ENCODE measurements around the gene LCN9. TPM values are rescaled to one million over a fixed set of nuclear protein-coding genes. Genes with fewer than 3 reads are reported as not detected.
A peak's percentile ranks its signal among the peaks of the same experiment; 100 is the strongest.

The LCN9 gene
- polyA plus RNA-seq, 1 donor: not detected

- DNase-seq: no peak
Measured at GRCh38 chr9:135698767-135699166, 35.7 kb downstream of the LCN9 start.

DNA sequence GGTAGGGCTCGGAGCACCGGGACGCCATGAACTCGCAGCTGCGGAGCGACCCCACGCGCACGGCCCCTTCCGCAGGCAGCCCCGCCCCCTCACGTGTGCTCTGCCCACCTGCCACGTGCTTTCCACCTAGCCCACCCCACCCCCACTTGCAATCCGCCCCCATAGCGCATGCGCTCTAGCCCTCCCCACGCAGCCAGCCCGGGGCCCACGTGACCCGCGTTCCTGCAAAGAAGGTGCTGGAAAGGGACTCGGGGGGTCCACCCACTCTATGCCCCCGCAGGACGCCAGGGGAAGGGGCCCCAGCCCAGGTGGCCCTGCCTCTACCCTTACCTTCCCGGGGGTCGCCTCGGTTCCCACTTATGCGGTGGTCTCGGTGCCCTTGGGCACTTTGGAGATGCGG, 36.3 kb downstream of the LCN9 start, which contains the start of gene SOHLH1:
Gene SOHLH1, minus strand, starts transcription at position 42 of the 400 bp plus-strand sequence. Its CDS starts 14 bp downstream, at position 28.
- DNase-seq: no peak

DNA sequence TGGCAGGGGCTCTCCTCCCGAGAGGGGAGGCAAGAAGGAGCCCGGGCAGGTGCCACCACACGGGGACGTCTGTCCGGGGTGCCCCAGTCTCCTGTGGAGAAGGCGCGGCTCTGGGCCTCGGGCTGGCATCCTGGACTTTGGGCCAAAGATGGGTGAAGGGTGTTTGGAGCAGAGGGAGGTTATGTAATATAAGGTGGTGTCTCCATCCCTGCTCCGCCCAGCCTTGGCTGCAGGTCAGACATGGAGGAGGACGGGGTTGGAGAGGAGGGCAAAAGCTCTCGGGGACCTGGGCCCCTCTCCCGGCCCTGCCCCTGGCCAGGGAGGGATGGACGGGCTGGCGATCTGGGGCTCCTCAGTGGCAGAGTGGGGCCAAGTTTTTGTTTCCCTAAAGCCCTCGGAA, 37.4 kb downstream of the LCN9 start:
- DNase-seq: no peak

GRCh38 chr9:135701067-135701958, 38.2 kb downstream of the LCN9 start:
- no peak for DNase-seq

DNA sequence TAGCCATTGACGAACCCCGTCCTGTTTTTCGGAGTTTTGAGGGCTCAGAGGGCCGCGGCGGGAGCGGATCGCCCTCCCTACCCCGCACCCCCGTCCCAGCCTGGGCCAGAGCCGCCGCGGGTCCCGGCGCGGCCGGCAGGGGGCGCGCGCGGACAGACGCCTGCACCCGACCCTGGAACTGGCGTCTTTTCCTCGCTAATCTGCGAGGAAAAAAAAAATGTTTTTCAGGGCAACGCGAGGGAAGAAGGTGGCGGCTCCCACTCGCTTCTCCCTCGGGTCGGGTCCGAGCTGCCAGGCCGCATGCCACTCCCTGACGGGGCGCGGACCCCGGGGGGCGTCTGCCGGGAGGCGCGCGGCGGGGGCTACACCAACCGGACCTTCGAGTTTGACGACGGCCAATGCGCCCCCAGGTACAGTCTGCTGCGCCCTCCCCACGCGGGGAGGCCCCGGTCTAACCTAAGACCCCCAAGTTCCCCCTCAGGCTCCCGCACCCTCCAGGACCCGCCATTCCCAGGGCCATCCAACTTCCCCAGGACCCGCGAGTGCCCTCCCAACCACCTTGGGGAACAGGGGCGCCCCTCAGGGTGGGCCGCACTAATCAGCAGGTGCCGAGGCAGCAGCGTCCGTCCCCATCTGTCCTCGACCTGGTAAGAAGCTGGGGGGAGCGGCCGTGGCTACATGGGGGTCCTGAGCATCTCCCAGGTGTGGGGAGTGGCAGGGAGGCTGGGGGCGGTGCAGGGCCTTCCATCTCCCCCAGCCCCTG, 39.0 kb downstream of the LCN9 start, which contains the start of gene KCNT1:
Gene KCNT1, plus strand, starts transcription at position 227 of the 763 bp plus-strand sequence. Its CDS starts 74 bp downstream, at position 301.
- peak; percentile 58 for DNase-seq

DNA sequence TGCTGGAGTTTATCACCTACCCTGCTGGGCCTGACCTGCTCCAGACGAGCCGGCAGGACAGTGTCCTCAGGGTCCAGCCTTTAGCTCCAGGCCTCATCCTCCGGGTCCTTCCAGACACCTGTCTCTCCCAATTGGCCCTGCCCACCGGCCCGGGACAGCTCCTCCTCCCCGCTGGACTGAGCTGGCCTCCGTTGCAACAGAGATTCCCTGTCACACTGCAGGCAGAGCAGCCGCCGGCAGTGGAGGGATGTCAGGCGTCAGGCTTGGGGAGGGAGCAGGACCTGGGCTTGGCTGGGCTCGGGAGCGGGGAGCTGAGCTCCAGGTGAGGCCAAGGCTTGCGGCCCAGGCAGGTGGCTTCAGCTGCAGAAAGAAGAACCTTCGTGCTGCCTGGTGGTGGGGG, 40.6 kb downstream of the LCN9 start:
- DNase-seq: no peak

DNA sequence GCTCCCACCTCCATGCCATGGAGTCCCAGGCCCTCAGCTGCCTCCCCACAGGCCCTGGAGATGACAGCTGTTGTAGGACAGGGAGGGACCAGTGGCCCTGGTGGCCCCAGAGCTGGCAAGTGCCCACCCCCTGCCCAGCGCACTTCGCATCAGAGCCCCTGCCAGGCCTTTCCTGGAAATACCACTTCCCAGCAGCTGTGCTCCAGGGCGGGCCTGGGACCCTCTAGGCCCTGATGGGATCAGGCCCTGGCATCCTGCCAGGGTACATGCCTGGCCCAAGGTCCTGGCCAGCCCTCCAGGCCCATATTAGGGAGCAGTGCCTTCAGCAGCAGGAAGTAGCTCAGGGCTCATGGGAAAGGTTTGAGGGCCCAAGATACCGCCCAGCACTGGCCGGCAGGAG, 41.4 kb downstream of the LCN9 start:
- no peak for DNase-seq

DNA sequence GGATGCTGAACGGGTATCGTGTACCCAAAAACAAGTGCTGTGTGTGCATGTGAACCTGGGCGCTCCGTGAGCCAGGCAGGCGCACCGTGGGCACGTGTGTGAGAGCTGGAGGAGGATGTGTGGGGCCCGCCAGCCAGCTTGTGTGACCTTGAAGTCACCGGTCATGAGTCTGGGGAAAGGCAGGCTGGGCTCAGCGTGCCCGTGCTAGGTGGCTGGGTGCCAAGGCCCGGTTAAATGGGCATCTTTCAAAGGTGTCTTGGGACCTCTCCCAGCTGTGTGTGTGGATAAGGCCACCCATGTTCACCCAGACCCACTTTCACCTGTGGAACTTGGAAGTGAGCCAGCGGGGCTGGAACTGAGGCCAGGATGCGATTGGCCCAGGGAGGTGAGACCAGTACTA, 42.3 kb downstream of the LCN9 start:
- no peak for DNase-seq

GRCh38 chr9:135706288-135706687, 43.2 kb downstream of the LCN9 start:
- no peak for DNase-seq

DNA sequence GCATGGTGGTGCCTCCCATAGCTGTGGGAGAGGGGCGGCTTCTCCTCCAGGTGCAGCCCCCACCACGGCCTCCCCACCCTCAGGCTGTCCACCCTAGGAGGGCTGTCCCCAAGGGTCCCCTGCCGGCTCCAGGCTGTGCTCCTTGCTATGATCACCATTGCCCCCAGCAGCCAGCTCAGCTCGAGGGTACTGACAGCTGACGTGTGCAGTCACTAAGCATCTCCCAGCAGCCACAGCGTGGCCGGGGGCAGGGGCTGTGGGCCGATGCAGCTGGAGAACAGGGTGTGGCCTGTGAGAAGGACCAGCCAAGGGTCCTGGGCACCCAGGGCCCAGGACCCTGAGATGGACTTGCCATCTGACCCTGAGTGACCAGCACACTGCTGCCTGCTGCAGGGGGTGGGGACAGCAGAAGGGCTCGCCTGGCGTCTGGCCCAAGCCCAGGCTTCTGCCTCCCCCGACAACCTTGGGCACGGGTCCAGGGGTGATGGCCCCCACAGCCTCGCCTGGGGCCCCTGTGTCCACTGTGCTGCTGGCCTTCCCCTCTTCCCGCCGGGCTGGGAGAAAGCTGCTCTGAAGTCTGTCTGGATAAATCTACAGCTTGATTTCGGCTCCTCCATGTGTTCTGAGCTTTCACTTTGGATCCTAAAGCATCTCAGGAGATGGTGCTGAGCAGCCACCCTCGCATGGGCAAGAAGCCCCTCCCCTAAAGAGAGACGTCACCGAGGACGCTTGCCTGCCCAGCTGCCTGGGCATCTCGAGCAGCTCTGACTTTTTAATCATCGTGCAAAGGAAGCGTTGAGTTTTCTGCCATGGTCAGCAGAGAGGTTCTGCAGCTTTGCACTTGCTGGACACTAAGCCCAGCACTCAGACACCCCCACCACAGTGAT, 44.4 kb downstream of the LCN9 start:
- no peak for DNase-seq

DNA sequence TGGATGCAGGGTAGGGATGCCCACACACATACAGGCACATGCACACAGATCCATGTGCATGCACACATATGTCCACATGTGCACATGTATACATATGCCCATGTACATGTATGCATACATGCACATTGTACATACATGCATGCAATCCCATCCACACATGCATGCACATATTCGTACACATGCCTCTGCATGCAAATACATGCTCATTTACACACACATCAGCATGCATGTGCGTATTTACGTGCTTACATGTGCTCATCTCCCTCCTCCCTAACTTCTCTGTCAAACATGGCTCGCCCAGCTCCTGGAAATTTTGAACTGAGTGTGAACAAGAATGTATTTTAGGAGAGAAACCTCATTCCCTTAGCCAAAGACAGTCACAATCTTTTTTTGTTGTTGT, 45.1 kb downstream of the LCN9 start:
- no peak for DNase-seq

DNA sequence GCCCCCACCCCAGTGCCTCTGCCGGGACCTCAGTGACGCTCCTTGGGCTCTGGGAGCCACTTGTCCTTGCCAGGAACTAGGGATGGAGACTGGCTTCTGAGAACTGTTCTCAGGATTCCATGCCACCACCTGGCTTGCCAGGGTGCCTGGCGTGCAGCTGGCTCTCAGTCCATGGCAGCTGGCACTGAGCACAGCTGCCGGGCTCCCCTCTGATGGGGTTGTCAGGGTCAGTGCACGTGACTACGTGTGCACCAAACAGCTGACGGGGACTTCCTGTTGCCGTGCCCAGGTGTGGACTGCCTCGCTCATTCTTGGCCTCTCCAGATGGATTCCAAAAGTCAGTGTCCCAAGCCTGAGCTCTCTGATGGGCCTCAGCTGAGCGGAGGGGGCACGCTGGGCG, 48.3 kb downstream of the LCN9 start:
- no peak for DNase-seq

GRCh38 chr9:135711881-135712280, 48.8 kb downstream of the LCN9 start:
- no peak for DNase-seq

GRCh38 chr9:135712613-135713295, 49.6 kb downstream of the LCN9 start:
- DNase-seq: no peak

DNA sequence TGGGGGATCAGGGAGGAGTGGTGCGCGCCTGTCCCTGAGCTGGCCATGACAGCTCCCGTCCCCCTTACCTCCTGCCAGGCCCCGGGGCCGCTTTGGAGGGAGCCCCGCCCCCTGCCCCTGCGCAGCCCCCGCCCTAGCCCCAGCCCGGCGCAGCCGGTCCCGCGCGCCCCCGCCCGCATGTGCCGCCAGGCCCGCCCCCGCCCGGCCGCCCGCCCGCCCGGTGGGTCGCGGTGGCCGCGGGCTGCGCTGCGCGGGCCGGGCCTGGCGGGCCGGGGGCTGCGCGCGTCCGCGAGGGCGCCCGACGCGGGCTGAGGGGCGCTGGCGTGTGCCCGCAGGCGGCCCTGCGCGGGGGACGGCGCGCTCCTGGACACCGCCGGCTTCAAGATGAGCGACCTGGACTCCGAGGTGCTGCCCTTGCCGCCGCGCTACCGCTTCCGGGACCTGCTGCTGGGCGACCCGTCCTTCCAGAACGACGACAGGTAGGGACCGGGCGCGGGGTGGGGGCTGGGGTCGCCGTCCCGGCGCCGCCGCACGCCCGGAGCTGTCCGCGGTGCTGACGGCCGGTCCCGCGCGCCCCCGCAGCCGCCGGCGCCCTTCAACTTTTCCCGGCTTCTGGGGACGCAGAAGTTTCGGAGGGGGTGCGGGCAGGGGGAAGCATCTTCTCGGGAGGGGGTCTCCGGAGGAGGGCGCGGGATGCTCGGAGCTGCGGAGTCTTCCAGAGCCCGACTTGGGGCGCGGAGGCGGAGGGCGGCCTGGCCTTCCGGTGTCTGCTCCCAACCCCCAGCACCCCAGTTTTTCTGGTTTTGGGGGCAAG, 51.3 kb downstream of the LCN9 start:
- peak; percentile 39 for DNase-seq

- DNase-seq: no peak
Measured at GRCh38 chr9:135715056-135715595, 52.0 kb downstream of the LCN9 start.

DNA sequence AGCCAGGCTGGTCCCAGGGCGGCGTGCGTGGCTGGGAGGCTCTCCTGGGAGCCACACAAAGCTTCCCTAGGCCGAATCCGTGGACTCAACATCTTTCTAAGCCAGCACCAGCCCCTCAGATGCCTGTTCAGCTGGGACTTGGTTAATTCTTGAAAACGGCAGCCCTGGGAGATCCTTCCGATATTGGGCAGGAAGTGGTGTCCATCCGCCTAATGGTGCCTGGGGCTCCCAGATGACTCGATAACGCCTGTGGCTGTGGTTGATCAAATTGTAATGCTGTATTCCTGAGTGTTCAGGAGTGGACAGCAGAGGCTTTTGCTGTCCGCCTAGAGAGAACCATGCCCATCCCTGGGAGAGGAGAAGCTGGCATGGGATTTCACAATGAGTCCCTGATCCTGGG, 52.9 kb downstream of the LCN9 start:
- DNase-seq: no peak
